HL-60 (cell line): Measurements from ENCODE around the gene CCR3.

Experiments
- GABPA ChIP-seq: IDR thresholded peaks from 2 replicates; pipeline ENCODE4 v1.6.1; 2012; ENCODE audit warnings: low read depth
- TF ChIP-seq, protein P1 (sequence below): IDR thresholded peaks from one replicate; pipeline ENCODE4 v1.5.1; 2011; ENCODE audit warnings: low read length, control low read depth, inconsistent platforms; ENCODE audit not compliant: insufficient read depth

DNA sequence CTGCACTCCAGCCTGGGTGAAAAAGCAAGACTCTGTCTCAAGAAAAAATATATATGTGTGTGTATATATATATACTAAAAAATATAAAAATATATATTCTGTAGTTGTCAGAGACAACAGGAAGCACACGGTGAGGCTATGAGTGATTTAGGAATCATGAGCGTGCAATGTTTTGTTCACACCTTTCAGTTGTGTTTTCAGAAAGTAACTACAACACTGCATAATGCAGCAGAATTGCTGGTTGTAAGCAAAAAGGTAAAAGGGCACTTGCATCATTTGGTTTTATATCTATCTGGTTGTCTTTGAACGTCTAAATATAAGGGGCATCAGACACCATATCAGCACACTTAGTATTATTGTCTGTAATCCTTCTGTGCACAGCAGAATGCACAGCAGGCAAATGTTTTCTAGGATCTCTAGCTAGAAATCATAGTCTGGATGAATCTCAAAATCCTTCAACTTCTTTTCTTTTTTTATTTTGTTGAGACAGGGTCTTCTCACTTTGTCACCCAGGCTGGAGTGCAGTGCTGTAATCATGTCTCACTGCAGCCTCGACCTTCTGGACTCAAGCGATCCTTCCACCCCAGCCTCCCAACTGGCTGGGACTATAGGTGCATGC, 44.8 kb downstream of the CCR3 start:
- TF ChIP-seq, protein P1, sequence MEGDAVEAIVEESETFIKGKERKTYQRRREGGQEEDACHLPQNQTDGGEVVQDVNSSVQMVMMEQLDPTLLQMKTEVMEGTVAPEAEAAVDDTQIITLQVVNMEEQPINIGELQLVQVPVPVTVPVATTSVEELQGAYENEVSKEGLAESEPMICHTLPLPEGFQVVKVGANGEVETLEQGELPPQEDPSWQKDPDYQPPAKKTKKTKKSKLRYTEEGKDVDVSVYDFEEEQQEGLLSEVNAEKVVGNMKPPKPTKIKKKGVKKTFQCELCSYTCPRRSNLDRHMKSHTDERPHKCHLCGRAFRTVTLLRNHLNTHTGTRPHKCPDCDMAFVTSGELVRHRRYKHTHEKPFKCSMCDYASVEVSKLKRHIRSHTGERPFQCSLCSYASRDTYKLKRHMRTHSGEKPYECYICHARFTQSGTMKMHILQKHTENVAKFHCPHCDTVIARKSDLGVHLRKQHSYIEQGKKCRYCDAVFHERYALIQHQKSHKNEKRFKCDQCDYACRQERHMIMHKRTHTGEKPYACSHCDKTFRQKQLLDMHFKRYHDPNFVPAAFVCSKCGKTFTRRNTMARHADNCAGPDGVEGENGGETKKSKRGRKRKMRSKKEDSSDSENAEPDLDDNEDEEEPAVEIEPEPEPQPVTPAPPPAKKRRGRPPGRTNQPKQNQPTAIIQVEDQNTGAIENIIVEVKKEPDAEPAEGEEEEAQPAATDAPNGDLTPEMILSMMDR = no peak
- TF ChIP-seq GABPA = no peak
